HG03097 (cell line): ENCODE measurements around the gene ALK.

Experiments
- ATAC-seq: cut with Tn5 transposase; IDR thresholded peaks from one replicate; pipeline ENCODE4 v1.9.1; 2021; ENCODE audit not compliant: unreplicated experiment, low FRiP score

The ALK gene

DNA sequence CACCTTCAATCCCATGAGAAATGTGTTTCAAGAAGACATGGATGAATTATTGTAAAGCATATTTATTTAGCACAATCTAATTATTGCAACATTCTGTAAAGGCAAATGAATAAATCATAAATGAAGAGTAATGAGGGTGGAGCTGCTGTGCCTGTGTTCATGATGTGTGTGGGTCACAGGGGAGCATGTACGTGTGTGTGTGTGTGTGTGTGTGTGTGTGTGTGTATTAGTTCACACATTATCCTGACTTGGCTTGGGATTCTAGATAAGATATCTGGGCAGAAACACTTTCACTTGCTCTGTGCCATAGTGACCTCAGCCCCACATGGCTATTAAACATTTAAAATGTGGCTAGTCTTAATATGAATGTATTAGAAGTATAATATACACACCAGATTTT, 361.8 kb downstream of the ALK start:
- no peak for ATAC-seq

DNA sequence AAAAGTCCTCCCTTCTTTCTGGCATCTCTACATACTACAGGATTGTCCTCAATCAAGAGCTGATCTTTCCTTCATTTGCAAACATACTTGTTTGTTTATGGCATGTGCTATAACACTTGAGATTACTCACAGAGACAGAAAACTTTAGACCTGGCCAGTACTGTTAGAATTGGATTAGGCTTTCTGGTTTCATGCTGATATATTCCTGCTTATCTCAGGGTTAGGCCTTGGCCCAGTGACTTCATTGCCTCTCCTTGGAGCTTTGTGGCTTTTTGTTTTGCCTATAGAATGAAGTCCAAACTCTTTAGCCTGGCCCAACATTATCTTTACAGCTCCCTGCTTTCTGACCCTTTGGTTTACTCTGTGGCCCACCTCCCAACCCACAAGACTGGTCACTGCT, 363.3 kb downstream of the ALK start:
- no peak for ATAC-seq

DNA sequence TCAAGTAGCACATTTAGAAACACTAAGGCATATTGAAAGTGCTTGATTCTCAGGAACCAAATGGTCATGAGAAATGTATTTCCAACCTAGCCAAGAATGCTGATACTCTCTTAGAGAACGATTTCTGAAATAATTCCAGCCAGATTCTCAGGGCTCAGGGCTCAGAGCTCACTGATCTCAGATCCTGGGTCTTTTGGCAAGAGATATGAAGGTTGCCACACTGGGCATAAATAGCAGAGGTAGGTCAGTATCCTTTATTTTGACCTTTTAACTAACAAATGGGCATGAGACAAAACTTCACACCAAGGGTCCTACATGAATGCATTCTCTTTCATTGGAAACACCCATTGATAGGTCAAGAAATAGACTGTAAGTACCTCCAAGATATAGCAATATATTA, 364.1 kb downstream of the ALK start:
- ATAC-seq, result no peak

DNA sequence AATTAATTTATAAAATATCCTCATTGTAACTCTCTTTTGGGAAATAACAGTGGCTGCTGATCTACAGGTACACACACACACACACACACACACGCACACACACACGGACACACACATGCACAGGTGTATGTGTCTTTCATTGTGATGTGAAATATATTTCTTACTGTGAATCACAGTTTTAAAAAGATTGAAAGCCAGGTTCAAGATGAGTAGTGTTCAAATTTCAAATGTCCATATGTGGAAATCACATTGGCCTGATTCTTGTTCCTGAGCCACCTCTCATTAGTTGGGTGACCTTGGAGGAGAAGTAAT, 372.4 kb downstream of the ALK start:
- no peak for ATAC-seq

DNA sequence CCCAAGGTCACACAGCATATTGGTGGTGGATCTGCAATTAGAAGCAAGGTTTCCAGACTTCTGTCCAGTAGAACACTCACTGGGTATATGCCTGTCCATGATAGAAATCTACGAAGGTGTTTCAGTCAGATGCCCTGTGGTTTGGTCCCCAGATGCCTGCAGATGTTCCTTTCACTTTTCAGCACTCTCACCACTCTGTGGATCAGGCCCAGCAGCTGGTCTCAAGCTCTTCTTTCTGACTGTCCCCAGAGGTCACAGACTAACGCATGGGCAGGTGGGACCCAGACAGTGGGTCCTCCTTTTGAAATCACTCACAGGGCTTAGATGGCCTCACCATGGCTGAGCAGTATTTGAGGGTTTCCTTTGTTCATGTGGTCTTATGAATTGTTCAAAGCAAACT, 376.5 kb downstream of the ALK start:
- no peak for ATAC-seq

DNA sequence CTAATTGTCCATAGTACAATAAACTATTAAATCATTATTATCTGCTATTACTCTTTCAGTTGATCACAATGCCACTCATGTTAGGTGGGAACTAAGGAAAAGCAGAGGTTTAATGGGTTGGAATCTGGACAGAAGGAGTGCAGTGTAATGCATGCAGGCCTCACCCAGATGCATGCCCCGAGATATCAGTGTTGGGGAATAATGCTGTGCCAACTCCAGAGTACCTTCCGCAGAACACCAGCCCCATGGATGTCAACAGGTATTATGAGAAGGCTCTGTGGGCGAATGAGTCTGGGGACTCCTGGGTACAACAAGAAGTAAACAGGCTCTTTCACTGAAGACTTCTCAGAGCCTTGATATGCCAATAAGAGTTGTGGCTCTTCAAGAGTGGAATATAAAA, 377.4 kb downstream of the ALK start:
- ATAC-seq, result no peak

DNA sequence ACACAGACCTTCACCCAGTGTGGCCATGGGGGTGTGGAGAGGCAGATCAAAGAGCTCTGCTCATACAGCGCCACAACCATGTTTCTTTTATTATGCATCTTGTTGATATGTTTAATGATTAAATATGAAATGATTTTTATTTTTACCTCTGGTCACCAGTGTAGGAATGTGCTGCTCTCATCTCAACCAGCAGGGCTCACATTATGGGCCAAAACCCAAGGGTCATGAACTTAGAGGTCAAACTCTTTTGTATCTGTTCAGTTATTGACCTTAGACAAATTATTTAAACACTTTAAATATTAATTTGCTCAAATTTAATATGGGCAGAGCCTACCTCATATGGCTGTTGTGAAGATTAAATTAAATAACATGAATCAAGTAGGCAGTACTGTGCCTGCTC, 386.2 kb downstream of the ALK start:
- no peak for ATAC-seq

DNA sequence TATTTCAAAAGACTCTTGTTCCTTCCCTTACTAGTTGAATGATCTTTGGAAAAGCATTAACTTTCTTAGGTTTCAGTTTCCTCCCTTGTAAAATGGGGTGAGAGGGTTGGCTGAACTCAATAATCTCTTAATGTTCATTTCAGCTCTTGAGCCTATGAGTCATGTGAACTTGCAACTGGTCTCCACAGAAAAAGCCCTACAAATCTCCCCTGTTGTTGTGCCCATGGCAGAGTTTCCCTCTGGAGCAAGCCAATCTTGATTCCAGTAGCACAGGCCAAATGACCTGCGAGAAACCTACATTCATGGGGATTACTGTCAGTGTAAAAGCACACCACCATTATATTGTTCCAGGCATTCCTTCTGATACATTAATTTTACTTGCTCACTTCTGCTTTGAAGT, 388.9 kb downstream of the ALK start:
- no peak for ATAC-seq

DNA sequence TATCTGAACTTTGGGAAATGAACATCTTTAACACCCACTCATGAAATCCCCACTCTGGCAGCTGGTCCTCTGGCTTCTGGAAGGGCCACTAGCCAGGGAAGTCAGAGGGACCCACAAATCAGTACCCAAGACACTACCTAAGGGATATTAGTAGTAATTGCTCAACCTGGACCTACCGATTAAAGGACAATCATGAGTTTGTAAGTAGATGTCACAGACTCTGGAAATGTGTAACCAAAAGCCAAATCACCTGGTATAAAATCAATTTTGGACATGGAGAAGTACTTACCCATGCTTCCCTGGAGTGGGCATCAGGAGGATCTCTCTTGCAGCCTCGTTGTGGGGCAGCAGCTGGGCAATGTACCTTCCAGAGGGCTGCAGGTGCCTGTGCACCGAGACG, 389.8 kb downstream of the ALK start:
- no peak for ATAC-seq

DNA sequence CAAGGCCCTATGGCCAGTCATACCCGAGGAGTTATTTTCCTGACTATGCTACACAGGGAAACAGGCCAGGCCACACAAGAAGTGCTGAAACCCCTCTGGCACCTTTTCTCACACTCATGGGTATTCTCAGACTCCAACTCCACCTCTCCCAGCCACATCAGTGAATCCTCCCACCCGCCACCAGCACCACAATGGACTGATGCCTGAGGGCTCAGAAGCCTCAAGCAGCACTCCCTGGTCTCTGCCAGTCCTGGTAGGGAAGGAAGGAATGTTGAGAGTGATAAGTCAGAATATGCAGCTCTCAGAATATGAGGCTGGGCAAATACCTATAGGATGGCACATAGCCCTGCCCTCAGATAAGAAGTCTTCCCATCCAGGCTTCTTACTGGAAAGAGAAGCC, 391.1 kb downstream of the ALK start:
- no peak for ATAC-seq

DNA sequence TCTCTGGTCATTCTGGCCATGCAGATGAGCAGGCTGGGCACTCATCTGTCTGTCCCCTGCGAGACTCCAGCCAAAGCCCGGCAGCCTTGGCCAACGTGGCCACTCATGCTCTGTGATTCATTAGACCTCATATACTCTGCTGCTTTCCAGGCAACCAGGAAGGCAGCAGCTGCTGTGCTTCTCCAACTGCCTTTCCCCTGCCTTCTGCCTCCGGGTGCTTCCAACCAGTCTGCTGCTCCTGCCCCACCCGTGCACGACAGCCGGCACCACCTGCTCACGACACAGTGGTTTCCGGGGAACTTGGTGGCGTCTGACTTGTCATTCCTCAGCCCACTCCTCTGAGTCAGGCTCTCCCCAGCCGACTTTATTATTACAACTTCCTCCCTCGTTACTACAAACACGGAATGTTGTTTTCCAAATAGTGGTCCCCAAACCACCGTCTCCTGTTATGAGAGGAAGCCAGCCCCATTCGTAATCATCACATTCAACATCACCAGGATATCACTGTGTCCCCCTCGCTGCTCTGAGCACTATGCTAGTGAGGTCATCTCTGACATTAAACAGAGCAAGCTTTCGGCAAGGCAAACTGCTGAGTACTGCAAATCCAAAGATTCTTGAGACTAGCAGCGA, 392.4 kb downstream of the ALK start:
- ATAC-seq, result no peak

DNA sequence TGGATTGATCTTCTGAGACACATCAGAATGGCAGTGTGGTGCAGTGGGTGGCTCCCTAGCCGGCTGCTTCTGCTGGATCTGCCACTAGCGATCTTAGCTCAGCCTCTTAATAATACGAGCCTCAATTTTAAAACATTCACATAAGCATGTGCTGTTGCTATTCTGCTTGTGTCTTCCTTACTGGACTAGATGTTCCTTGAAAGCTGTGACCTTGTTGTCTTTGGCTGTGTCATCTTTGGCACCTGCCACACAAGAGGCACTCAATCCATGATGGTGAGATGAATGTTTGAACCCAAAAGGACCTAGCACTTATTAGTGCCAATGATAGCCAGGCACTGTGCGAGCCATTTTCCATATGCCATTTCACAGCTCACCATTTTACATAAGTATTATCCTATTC, 393.0 kb downstream of the ALK start:
- no peak for ATAC-seq

DNA sequence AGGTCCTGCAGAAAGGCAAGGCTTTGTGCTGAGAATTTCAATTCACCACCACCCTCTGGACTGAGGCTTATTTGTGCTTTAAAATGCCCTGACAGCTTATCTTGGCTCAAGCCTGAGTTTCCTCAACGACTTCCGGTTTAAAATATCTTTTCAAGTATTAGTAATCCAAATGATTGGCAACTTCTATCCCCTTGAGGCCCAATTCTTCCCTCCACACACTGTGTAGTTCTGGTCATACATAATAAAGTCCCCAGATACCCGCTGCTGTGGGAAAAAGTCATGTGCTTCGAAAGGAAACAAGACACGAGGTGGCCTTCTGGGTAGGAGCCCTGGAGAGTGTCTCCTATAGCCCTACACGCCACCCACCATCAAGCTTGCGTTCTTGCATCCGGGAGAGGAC, 393.4 kb downstream of the ALK start:
- no peak for ATAC-seq

DNA sequence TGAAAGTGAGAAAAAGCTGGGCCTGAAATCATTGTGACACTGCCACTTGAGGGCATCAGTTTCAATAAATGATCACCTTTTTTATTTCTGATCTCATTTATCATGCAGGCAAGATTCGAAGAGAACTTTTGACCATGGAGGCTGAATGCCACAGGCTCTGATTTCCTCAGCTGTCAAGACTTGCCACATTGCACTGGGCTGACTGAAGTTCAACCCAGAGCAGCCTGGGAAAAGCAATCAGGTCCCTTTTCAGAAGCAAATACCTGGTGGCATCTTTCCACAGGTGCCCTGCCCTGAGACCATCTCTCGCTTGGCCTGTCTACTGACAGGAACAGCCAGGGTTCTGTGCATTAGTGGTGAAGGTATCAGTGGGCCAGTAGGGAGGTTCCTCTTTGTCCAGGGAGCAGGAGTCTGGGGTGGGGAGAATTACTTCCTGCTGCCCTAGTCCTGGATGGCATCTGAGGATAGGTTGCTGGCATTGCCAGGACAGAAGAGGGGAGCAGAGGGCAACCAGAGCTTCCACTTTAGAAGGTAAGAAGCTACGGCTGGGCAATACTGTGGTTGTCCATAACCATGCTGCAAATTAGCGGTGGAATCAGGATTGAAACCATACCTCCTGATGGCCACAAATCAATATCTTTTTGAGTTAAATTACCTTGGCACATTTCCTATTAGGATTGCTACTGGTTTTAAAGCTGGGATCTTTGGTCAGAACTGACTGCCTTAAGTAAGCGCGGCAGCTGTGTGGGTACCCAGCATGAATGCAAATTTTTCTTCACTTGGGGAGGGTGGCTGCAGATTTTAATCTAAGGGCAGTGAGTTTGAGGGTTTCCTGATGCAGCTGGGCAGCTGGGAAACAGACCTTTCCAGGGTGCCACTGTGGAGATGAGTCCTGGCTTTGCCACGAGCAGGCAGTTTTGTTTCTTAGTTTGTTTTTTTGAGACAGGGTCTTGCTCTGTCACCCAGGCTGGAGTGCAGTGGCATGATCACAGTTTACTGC, 394.5 kb downstream of the ALK start:
- no peak for ATAC-seq

DNA sequence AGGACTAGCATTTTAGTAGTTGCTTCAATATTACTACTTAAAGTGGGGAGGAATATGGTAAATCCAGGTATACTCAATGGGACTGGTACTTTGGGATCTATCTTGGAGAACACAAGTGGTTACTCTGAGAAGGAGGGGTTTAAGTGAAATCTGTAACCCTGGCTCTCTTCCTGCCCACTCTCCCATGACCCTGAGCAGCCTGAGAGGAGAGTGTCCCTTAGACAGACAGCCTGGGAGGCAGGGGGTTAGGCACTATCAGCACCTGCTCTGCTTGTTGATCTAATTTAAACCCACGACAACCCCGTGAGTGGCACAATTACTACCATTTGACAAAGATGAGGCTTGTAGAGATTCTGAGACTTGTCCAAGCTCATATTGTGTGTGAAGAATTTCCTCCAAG, 395.5 kb downstream of the ALK start:
- ATAC-seq, result no peak

DNA sequence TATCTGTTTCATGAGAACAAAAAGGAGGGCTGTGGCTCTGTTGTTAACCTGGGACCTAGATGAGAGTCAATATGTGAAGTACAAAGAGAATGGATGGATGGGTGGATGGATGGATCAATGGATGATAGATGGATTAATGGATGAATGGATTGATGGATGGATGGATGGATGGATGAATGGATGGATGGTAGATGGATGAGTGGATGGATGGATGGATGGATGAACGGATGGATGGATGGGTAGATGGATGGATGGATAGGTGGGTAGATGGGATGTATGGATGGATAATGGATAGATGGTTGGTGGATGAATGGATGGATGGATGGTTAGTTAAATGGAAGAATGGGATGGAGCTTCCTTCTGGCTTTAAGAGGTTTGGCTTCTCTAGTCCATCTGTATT, 396.7 kb downstream of the ALK start:
- ATAC-seq, result no peak

DNA sequence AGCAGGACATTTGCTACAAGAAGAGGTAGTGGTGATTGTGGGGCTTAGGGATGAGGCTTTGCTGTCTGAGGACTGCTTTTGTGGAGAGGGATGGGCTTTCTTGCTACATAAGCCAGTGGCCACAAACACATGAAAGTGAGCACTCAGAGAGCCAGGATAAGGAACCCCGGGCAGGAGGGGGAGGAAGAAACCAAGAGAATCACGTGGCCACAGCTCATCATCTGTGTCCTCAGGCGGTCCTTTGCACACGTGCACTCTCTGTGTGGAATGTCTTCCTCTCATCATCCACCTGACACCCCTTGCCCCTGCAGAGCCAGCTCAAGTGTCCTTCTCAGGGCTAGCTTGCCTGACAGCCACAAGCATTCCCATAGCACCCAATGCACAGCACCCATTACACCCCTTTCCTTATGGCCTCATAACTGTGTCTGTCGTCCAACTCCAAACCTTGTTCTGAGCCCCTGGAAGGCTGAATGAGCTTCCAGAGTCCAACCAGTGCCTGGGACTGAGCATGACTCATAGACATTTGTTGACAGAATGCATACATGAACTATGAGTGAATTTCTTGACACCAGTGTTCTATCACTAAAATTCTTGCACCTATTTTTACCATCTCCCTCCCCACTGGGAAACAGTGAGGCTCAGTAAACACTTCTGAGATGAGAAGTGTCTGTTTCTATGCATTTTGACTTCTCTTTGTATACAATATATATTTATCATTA, 398.3 kb downstream of the ALK start:
- ATAC-seq, result no peak

DNA sequence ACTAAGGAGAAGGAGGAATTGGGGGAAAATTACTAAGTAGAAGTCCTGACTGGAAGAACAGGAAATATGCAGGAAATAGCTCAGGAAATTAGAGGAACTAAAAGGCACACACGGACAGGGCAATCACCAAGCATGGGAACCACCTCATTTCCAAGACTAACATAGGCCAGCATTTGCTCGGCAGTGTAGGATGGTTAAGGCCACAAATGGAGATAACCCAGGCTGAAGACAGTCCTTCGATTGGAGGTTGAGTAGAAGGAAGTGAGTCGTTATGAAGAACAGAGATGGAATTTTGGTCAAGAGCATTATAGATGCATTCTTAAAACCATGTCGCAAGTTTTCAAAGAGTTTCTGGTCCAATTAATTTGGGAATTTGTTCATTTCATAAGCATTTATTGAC, 401.4 kb downstream of the ALK start:
- no peak for ATAC-seq

DNA sequence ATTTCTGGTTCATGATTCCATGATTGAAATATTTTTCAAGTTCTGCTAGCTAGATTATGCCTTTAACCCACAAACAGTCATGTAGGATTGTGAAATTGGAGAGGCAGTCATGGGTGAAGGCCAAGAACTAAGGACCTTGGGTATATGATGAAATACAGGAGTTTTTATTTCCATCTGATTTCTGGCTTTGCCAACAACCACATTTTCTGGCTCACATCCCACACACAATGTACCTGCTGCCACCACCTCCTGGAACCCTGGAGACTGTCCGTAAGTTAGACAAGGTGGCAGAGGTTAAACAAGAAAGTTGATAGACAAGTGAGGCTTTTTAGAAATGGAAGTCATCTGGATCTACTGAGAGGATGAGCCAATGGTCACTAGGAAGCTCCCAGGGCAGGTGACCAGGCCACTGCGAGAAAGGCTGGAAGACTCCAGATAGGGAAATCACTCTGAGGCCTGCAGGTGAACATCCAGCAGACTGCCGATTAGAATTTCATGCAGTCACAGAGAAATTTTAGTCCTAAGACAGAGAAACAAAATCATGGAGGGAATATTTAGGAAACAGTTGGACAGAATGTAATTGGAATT, 402.0 kb downstream of the ALK start:
- ATAC-seq, result no peak

DNA sequence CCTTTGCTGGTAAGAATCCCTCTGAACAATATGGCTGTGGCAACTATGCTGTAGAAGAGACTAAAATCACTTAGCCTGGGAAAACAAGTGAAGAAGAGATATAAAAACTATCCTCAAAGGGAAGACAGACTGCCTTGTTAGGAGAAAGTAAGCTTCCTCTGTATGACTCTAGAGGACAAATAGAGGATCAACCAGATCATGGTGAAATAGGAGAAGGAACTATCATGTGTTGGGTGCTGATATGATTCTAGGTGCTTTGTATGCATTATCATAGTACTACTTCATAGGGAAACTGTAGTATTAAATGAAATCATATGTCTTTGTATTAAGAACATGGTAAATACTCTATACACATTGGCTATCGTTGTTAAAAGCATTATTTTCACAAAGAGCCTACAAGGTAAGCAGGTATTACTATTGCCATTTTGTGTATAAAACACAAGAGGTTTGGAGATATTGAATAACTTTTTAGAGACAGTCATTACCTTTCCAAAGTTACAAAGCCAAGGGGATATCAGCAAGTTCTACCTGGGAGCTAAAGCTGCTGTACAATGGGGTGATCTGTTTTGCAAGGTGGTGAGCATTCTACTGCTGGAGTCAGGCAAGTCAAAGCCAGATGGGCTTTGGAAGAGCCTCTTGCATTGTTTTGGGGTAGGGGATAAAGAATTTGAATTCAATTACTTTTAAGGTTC, 402.6 kb downstream of the ALK start:
- no peak for ATAC-seq

DNA sequence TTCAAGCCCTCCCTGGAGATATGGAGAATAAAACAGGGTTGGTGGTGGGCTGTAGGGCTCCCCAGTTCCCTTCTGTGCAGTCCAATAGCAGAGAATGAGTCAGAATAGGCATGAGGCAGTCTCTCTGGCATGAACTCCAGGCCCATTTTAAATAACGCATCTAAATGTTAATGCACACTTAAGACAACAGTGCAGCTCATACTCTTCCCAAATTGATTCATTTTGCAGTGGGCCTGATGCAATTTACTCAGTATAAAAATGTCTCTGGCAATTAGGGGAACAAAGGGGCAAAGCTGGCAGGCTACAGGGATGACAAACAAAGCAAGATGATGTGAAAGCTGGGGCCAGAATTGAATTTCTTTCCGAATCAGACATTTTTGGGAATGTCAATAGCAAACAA, 403.4 kb downstream of the ALK start:
- ATAC-seq, result no peak
